NCI-H748 treated with DMSO at 0.1 percent for 48 hours (cell line): Measurements from ENCODE around the gene OR2M3.
"Not testable (repeated sequence)": the region's sequence is repeated elsewhere in the genome, so short reads cannot be mapped to it uniquely, and the experiment has no call there.

Experiments
- DNase-seq: peaks from one replicate; lab custom pipeline; 2025; lab: John Stamatoyannopoulos, UW

The OR2M3 gene

GRCh38 chr1:248196965-248197364 lies at the start of gene OR2M3:
Gene OR2M3, plus strand, starts transcription at chr1:248197265. Its CDS starts 5,803 bp downstream, at chr1:248203068.
- DNase-seq, result no peak

DNA sequence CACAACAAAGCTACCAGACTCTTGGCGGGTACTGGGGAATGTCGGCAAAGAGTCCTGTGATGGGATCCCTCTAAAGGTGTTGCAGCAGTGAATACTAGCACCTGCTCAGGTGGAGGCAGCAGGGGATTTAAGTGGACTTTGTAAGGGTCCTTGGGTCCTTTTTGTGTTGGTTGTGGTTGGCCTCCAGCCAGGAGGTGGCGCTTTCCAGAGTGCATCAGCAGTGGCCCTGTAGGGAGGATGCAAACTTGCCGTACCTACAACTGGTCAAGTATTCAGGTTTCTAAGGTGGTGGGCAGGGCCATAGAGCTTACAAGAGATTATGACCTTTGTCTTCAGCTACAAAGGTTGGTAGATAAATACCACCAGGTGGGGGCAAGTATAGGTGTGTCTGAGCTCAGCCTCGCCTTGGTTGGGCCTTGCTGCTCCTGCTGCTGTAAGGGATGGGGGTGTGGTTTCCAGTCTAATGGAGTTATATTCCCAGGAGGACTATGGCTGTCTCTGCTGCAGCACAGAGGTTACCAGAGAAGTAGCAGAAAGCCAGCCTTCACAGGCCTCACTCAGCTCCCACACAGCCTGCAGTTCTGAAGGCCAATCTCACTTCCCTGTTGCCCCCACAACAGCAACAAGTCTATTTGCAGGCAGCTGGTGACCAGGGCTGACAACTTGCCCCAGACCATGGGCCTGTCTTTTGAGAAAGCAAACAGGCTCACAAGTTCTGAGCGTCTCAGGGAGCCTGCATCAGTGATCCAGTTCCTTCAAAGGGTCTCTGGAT lies 44.8 kb upstream of the OR2M3 start:
- no peak for DNase-seq

DNA sequence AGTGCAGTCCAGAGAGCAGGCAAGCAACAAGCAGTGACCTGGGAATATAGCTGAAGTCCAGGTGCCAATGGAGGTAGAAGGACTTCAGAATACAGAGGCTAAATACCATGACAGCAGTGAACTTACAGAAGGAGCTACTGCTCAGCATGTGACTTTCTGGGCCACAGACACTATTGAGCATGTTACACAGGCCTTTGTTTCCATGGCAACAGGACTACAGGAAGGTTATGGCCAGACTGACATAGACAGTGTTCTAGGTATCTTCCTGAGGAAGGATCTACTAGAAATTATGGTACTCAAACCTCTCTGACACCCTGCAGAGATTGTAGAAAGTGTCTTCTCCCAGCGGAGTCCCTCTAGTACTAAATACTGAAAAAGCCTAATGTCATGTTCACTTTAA lies 41.1 kb upstream of the OR2M3 start:
- no peak for DNase-seq

GRCh38 chr1:248158758-248159157 lies 38.3 kb upstream of the OR2M3 start:
- no peak for DNase-seq

GRCh38 chr1:248164031-248164430 lies 33.0 kb upstream of the OR2M3 start:
- DNase-seq, result no peak

DNA sequence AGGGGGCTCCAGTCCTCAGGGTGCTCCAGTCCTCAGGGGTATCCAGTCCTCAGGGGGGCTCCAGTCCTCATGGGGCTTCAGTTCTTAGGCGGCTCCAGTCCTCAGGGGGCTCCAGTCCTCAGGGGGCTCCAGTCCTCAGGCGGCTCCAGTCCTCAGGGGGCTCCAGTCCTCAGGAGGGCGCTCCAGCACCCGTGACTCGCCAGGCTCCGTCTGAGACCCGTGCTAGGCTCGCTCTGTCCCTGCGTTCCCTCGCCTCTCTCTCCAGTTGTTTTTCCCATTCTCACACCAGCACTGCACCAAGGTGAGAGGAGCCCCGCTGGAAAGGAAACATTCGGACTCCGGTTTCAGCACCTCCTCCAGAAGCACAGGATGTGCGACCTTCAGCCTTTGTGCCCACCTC lies 31.9 kb upstream of the OR2M3 start:
- no peak for DNase-seq

GRCh38 chr1:248174521-248174920 lies 22.5 kb upstream of the OR2M3 start, which contains the start of gene OR2M2:
Gene OR2M2, plus strand, starts transcription at chr1:248174821. Its CDS starts 5,165 bp downstream, at chr1:248179986.
- no peak for DNase-seq

- DNase-seq, result no peak
These were observed 13.1 kb upstream of the OR2M3 start for GRCh38 chr1:248183996-248184395.

DNA sequence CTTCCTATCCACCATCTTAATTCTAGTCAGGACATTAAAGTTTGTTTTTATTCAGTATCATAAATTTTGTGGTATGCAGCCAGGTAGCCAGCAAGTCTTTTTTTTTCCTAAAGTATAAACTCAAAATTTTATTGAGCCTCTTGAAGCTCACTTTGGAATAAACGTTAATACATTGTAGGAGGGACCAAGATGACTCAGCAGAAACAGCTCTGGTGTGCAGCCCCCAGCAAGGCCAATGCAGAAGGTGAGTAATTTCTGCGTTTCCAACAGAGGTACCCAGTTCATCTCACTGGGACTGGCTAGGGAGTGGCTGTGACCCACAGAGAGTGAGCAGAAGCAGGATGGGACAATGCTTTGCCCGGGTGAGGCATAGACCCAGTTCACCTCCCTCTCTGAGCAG lies 9.7 kb upstream of the OR2M3 start:
- no peak for DNase-seq

- DNase-seq, result no peak
These were observed 8.0 kb upstream of the OR2M3 start for GRCh38 chr1:248189026-248189425.

- no peak for DNase-seq
These were observed 2.9 kb upstream of the OR2M3 start for GRCh38 chr1:248194117-248194516.

- no peak for DNase-seq
These were observed 18.8 kb downstream of the OR2M3 start for GRCh38 chr1:248215880-248216279.

- DNase-seq, result no peak
These were observed 28.5 kb downstream of the OR2M3 start for GRCh38 chr1:248225537-248225936.

DNA sequence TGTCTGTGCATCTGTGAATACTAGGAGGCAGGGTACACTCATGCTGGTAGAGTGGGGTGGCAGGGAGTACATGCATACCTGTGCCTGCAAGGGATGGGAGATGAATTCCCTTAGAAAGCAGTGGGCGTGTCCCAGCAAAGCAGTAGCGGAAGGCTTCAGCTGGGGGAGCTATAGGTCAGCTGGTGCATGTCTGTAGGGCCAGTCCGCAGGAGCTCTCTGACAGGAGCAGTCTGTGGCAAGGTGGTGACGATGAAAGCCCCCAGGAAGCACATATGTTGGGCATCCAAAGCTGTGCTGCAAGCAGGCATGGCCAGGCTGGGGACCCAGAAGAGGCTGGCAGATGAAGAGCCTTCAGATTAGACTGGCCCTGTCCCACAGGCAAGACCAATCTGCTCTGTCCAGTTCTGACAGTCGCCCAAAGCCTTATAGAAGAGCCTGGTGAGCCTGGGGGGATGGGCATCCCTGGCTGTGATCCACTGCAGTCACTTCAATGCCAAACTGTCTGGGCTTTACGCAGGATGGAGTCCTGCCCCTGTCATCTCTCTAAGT lies 32.4 kb downstream of the OR2M3 start:
- DNase-seq, result no peak

DNA sequence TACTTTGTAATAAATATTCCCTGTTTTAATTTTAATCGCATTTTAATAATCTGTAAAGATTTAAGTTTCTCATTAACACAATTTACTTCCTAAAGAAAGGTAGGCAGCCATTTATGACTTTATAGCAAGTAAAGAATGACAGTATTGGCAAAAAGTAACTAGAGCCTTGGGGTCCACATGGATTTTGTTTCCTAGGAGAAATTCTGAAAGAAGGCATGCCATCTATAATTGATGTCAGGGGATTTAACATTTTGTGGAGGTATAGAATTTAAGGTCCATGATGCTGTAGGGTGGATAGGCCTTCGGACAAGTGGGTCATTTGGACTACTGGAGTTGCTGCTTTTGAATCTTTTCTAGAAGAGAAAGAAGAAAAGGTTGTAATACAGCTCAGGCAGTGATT lies 34.1 kb downstream of the OR2M3 start, which contains the start of gene OR2M4:
OR2M4 (plus strand) TSS at position 301 of the 400 bp plus-strand sequence. CDS start 7,512 bp downstream, outside the sequence.
- no peak for DNase-seq

- DNase-seq, result no peak
These were observed 42.4 kb downstream of the OR2M3 start for GRCh38 chr1:248239478-248239877.

- peak; percentile 49 for DNase-seq
These were observed 46.1 kb downstream of the OR2M3 start for GRCh38 chr1:248243204-248243603.

- DNase-seq, result not testable (repeated sequence)
These were observed 62.2 kb downstream of the OR2M3 start for GRCh38 chr1:248259309-248259708.
